ENCODE data around the gene ACVR2A.

The ACVR2A gene

DNA sequence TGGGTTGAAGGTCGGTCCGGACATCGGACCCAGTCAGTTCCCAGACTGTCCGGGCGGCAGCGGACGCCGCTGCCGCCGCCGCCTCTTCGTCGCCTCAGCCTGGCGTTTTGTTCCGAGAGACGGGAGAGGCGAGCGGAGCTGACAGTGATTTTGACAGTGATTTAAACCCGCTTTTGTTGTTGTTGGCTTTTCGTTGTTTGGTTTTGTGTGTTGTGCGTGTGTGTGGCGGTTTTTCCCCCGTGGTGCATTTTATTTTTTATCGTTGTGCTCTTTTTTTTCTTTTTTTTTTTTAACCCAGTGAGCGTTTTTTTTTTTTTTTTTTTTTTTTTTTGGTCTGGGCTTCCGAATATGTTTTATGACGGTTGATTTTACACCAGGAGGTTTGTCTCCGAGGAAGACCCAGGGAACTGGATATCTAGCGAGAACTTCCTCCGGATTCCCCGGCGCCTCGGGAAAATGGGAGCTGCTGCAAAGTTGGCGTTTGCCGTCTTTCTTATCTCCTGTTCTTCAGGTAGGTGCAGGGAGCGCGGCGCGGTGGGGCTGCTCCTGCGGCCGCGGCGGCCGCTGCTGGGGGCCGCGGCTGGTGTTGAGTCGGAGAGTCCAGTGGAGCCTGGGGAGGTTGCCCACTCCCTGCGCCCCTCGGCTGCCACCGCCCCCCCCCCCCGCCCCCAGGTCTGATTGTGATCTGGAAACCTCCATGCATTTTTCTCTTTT is at the start of gene ACVR2A:
ACVR2A (plus strand) TSS at position 333 of the 714 bp plus-strand sequence; CDS start at position 457, 124 bp downstream.
- no peak for DNase-seq (ENCODE audit: low read depth in 2 of 2)

DNA sequence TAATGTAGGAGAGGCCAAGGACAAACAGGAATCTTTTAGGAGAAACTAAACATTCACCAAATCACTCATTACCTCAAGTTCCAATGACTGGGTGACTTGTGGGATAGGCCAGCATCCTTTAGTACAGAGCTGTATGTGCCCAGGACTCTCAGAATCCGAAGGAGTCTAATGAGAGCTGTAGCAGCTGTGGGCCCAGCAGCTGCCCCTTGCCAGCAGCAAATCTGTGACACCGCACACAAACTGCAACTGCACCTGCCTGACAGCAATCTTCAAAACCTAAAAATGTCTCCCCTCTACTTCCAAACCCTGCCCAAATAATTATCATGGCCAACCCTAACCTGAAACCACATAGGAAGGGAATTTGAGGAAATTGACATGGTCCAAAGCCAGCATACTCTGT is 44.5 kb upstream of the ACVR2A start:
- DNase-seq (ENCODE audit: low read depth in 2 of 2) = no peak

DNA sequence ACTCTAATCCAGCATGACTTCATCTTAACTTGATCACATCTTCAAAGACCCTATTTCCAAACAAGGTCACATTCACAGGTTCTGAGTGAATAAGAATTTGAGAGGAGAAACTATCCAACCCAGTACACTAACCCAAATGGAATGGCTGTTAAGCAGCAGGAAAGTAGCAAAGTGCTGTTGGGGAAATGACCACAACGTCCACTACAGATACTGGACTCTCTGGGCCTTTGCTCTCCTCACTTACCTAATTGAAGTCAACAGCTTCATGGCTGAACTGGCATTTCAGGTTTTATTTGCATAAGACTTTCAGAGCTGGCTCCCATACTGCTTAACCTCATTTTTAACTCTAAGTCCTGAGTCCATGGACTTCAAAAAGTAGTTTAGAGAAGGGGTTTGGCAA is 38.0 kb upstream of the ACVR2A start:
- DNase-seq (ENCODE audit: low read depth in 2 of 2) = no peak

DNA sequence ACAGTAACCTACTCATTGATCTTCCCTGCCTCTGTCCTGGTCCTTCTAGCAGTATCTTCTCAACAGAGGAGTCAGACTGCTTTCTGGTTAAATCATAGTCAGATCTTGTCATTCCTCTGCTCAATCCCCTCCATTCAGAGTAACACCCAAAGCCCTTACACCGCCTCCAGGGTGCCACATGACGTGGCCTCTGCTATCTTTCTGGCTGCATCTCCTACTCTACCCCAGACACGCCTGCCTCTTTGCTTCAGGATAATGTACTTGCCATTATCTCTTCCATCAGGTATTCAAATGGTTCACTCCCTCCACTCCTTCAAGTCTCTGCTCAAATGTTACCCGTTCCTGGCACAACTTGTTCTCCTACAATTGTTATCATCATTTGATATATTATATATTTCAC is 36.3 kb upstream of the ACVR2A start:
- no peak for DNase-seq (ENCODE audit: low read depth in 2 of 2)

DNA sequence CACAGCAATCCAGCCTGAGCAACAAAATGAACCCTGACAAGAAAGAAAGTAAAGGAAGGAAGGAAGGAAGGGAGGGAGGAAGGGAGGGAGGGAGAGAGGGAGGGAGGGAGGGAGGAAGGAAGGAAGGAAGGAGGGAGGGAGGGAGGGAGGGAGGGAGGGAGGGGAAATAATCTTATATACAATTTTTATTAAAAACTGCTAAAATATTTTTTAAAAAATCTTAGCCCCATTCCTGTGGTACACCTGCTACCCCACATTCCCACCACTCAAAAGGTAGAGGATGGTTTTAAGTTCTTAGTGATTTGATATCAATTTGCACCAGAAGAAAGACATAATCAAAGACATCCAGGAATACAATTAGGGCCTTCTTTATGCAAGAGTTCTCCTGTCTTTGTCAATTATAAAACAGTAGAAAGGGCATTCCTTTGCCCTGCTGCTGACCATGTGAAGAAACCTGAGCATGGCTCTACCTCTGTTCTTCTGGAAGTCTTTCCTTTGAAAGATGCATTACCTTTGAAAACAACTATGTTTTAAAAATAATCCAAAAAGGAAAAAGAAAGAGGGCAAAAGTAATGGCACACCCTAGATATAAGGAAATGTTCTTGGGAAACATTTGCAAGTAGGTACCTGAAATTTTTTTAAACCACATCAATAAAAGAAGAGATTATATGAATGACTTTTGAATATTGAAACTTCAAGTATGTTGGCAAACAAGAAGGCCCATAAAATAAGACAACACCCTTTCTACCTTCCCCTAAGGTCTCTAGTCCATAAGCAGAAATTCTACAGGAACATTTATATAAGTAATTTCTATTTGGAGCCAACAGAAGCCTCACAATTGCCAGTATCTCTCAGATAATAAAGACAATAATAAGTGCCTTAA is 33.7 kb upstream of the ACVR2A start:
- DNase-seq (ENCODE audit: low read depth in 2 of 2) = no peak

DNA sequence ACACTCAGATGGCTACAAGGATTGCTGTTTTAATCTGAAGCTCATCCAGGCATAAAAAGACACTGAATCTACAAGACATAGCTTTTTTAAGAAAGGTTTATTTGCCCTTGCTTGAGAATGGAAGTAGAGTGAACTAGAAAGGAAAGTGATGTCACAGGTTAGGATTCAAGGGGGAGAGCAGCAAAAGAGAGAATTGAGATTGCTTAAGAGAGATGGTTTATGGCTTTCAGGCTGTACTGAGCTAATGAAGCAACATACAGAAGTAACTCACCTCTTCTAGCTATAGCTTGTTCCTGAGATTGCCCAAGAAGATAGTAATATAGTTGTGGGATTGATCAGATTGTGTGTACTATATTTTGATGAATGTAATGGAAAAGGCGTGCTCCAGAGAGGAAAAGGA is 26.1 kb upstream of the ACVR2A start:
- no peak for DNase-seq (ENCODE audit: low read depth in 2 of 2)

DNA sequence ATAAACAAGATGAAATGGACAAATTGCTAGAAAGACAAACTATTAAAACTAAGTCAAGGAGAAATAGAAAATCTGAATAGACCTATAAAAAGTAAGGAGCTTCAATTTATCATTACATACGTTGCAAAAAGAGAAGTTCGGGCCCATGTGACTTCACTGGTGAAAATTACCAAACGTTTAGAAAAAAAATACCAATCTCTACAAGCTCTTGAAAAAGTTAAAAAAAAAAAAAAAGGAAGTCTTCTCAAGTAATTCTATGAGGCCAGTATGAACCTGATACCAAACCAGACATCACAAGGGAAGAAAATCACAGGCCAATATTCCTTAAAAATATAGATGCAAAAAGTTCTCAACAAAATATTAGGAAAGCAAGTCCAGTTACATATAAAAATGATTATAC is 20.2 kb upstream of the ACVR2A start:
- no peak for DNase-seq (ENCODE audit: low read depth in 2 of 2)

DNA sequence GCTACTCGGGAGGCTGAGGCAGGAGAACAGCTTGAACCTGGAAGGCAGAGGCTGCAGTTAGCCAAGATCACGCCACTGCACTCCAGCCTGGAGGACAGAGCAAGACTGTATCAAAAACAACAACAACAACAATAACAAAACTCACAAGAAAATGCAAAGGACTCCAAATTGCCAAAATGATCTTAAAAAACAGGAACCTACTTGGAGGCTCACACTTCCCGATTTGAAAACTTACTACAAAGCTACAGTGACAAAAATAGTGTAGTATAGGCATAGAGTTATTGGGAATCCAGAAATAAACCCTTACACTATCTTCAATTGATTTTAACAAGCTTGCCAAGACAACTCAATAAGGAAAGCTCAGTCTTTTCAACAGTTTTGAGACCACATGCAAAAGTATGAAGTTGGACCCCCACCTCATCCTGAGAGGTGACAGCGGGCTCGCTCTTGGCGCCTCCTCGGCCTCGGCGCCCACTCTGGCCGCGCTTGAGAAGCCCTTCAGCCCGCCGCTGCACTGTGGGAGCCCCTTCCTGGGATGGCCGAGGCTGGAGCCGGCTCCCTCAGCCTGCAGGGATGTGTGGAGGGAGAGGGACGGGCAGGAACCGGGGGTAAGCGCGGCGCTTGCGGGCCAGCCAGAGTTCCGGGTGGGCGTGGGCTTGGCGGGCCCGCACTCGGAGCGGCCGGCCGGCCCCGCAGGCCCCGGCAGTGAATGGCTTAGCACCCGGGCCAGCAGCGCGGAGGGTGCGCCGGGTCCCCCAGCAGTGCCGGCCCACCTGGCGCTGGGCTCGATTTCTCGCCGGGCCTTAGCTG is 18.3 kb upstream of the ACVR2A start:
- DNase-seq (ENCODE audit: low read depth in 2 of 2) = no peak

DNA sequence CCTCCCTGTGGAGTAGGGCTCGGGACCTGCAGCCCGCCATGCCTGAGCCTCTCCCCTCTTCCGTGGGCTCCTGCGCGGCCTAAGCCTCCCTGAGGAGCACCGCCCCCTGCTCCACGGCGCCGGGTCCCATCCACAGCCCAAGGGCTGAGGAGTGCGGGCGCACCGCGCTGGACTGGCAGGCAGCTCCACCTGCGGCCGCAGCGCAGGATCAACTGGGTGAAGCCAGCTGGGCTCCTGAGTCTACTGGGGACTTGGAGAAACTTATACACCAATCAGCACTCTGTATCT is 17.8 kb upstream of the ACVR2A start:
- no peak for DNase-seq (ENCODE audit: low read depth in 2 of 2)

DNA sequence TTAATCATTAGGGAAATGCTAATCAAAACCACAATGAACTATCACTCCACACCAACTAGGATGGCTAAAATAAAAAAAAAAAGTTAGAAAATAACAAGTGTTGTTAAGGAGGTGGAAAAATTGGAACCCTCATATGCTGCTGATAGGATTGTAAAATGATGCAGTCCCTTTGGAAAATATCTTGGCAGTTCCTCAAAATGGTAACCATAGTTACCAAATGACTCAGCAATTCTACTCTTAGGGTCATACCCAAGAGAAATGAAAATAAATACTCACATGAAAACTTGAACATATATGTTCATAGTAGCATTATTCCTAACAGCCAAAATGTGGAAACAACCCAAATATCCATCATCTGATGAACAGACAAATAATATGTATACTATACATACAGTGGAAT is 15.7 kb upstream of the ACVR2A start:
- peak; percentile 51 to 74 for DNase-seq (ENCODE audit: low read depth in 2 of 2)

DNA sequence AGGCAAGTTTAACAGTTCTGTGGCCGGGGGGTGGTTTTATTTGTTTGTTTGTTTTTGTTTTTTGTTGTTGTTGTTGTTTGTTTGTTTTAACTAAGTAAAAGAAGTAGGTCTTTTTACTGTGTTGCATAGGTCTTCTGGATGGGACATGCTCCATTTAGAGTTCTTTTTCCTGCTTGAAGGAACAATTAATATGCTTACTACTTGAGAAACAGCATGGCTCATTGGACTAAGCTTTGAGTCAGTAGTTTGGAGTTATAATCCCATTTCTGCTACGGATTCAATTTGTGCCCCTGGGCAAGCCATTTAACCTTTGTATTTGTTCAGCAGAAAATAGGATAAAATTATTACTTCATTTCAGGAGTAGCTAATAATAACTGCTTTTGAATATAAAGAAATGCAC is 8.7 kb upstream of the ACVR2A start:
- DNase-seq (ENCODE audit: low read depth in 2 of 2) = no peak

DNA sequence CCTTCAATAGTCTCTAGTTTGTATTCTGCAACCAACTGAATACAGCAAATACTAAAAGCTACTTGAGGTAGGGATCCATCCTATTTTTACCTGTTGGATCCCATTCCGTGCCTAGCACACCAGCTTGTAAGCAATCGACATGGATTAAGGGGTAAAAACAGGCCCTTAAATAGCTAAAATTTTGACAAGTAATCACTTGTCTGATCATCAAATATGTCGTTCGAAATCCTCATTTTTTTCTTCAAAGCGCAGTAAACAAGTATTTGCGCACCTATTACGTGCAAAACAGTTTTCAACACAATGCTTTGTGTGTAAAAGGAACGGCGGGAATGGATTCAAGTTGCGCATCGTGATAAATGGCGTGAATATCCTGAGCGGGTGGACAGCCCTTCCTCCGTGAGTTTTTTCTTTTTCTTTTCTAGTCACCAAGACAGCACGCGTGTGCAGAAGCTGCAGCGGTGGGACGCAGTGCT is 1.4 kb upstream of the ACVR2A start:
- DNase-seq (ENCODE audit: low read depth in 2 of 2) = no peak

DNA sequence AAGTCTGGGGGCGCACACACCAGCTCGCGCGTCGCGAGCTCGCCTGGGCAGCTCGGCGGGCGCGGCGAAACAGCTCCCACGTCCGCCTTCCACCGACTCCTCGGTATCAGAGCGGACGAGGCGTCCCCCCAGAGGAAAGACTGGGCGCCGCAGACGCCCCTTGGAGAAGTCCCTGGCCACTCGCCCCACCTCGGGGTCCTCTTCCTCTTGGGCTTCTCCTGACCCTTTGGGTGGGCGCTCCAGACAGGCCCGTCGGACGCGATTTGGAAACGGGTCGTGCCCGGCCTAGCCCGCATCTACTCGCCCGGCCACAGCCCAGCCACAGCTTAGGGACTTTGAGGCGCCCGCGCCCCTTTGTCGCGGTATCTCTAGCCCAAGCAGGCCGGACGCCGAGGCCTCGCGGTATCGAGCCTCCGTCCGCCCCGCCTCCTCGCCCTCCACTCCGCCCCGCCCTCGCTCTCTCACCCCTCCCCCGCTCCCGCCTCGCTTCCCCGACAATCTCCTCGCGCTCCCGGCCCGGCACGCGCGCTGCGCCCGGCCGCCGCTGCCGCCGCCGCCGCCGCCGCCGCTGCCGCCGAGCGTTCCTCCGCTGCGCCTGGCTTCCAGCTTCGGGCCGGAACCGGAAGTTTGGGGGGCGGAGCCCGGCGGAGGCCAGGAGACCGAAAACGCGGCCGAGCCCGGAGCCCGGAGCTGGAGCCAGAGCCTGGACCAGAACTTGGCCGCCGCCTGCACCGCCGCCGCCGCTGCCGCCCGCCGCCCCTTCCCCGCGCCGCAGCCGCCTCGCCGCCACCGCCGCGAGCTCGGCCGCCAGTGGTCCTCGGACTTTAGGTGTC is 749 bp upstream of the ACVR2A start:
- peak; percentile 66 to 70 for DNase-seq (ENCODE audit: low read depth in 2 of 2)

DNA sequence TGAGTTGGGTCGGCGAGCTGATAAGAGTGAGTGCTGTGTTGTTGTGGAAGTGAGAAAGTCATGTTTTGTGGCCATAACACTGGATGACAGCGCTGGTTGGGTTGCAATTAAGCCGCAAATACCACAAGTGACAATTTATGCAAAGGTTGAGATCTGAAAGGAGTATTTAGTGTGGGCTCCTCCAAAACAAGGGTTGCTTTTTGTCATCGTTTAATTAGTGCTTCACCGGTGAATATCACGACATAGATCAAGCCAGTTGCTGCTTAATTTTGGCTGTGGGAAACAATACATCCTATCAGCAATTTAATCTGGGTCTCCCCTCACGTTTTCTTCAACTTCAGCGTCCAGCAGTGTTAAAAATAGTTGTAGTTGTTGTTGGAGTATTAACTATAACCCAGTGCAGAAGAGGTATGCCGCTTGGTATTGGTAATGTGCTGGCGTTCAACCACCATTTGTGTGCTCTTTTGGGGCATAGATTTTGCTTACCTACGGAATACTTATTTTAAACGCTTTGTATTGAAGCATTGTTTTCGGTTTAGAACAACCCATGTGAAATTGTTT is 662 bp downstream of the ACVR2A start:
- no peak for DNase-seq (ENCODE audit: low read depth in 2 of 2)

DNA sequence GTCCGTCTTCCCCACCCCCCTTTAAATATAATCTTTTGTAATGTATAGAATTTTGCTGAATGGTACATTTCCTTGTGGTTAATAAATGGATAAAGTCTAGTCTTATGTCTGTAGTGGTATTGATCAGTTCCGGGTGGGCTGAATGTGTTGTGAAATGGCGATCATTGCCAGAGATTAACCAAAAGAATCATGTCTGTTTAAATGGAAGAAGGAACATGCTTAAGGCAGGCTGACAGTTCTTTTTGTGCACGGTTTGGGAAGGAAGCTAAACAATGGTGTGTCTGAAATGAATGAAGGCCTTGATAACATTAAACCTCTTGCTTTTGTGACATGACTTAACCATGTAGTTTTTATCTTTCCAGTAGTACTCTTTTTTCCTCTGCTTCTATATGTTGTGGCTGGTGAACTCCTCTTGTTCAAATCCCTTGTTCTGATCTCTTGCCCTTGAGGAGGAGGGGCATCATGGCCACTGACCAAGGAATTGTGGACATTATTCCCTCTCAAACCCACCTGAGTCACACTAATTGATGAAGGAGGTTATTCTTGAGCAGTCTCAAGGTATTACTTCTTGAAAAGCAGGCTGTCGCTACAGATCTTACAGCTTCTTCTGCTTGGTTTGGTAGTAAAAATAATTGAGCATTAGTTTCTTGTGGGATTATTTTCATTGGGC is 1.7 kb downstream of the ACVR2A start:
- DNase-seq (ENCODE audit: low read depth in 2 of 2) = no peak

DNA sequence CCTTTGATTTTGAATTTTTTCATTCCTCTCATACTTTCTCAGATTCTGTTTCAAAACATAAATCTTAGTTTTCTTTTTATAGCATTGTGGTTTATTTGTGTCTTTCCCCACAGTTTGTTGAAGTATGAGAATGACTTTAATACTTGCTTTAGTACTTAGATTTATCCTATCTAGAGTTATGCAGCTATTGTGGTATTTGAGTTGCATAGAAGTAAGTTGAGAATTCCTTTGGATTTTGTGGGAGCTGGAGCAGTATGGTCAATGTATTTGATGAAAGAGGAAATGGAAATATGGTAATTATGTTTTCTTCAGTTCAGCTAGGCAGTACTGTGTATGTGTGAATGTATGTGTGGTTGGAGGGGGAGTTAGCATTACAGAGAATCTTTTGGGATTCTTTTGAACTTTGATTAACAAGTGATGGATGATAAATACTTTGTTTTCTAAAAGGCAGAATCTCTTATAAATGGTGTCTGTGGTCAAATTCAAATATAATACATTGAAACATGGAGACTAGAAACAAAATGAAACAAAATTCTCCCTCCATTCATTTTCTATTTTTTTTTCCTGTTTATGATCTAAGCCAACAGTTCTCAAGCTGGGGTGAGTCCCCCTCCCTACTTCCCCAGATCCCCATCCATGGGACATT is 3.0 kb downstream of the ACVR2A start:
- DNase-seq (ENCODE audit: low read depth in 2 of 2) = no peak

DNA sequence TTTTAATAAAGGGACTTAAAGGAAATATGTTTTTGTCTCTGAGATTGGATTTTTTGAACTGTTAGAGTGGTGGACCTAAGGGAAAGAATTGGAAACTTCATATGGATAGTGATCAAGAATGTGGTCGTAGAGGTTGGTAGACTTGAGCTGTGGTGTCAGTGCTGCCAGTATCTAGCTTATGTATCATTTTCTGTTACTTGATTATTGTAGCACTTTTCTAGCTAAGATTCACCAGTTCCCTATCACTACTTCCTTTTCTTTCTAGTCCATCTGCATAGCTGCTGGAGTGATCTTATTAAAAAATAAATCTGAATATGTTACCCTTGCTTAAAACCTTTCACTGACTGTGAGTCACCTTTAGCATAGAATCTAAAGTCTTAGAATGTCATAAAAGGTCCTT is 6.0 kb downstream of the ACVR2A start:
- no peak for DNase-seq (ENCODE audit: low read depth in 2 of 2)

DNA sequence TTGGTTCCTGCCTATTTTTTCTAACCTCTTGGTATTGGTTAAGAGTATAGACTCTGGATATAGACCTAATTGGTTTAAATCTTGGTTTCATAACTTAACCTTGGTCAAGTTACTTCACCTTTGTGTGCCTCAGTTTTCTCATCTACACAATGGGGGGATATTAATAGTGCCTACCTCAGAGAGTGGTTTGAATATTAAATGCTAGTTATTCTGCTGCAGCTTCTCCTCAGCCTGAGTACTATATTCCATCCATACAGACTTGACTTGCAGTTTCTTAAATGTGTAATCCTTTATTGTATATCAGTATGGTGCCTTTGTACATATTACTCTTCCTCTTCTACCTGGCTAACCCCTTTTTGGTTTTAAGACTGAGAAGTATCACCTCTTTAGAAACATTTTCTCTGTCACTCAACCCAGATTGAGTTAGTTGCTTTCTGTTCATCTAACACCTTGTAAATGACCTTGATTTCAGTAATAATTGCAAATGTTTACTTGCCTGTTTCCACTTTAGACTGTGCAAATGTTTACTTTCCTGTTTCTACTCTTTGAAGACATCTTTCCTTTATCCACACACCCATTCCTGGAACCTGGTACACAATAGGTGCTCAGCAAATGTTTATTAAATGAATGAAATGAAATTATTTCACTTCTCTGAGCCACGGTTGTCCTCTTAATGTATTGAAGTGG is 6.6 kb downstream of the ACVR2A start:
- no peak for DNase-seq (ENCODE audit: low read depth in 2 of 2)

DNA sequence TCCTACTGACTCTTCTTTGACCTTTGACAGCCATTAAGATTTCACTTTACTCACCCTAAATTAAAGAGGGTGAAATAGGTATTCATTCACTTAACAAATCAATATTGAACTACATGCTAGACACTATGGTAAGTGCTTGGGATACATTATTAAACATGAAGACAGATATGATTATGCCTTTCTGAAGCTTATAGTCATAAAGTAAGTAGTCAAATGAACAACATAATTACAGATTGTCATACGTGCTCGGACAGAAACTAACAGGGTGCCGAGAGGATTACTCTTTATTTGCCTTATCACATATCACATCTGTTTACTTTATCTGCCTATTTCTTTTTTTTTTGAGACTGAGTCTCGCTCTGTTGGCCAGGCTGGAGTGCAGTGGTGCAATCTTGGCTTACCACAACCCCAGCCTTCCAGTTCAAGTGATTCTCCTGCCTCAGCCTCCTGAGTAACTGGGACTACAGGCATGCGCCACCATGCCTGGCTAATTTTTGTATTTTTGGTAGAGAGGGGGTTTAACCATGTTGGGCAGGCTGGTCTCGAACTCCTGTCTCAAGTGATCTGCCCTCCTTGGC is 9.8 kb downstream of the ACVR2A start:
- DNase-seq (ENCODE audit: low read depth in 2 of 2) = no peak
